HepG2 (cell line): ENCODE results near the gene RAN. TPM values are rescaled to one million over a fixed set of nuclear protein-coding genes. Genes with fewer than 3 reads are reported as not detected.

Experiments
- CC2D1A ChIP-seq: sonication (generic); formaldehyde crosslinking; IDR thresholded peaks from 2 replicates; pipeline ENCODE4 v1.8.1; 2023; ENCODE audit warnings: mild to moderate bottlenecking, missing genetic modification reagents
- CCDC6 ChIP-seq: sonication (generic); formaldehyde crosslinking; IDR thresholded peaks from 2 replicates; pipeline ENCODE4 v1.8.1; 2022; ENCODE audit warnings: mild to moderate bottlenecking, missing genetic modification reagents, moderate library complexity
- EZH2 ChIP-seq: conservative IDR thresholded peaks from 2 replicates; pipeline ENCODE4 v1.6.1; 2012; ENCODE audit warnings: mild to moderate bottlenecking, low read depth, low read length, moderate library complexity
- GLI4 ChIP-seq: sonication (generic); formaldehyde crosslinking; IDR thresholded peaks from 2 replicates; pipeline ENCODE4 v1.5.1; 2020; ENCODE audit warnings: missing genetic modification reagents, mild to moderate bottlenecking, moderate library complexity, borderline replicate concordance
- GTF2F1 ChIP-seq: fragments of 150-350 bp; IDR thresholded peaks from 2 replicates; pipeline ENCODE4 v1.6.1; 2014; ENCODE audit warnings: low read length
- ISX ChIP-seq: sonication (generic); formaldehyde crosslinking; conservative IDR thresholded peaks from 2 replicates; pipeline ENCODE4 v1.5.0; 2020; ENCODE audit warnings: missing genetic modification reagents
- MED1 ChIP-seq: sonication (generic); formaldehyde crosslinking; IDR thresholded peaks from 2 replicates; pipeline ENCODE4 v1.4.0; 2020; ENCODE audit warnings: missing genetic modification reagents
- POLR2AphosphoS2 ChIP-seq: IDR thresholded peaks from 2 replicates; pipeline ENCODE4 v1.6.1; 2011; ENCODE audit warnings: low read depth, low read length, improper control_type of control experiment
- RAD51 ChIP-seq: fragments of 450-650 bp; IDR thresholded peaks from 2 replicates; pipeline ENCODE4 v1.6.1; 2016; ENCODE audit warnings: borderline replicate concordance
- RBM22 ChIP-seq: fragments of 200-400 bp; formaldehyde crosslinking; optimal IDR thresholded peaks from 2 replicates; pipeline ENCODE3; 2017; ENCODE audit warnings: mild to moderate bottlenecking, low read length, moderate library complexity
- REL ChIP-seq: sonication (generic); formaldehyde crosslinking; conservative IDR thresholded peaks from 2 replicates; pipeline ENCODE4 v1.8.0; 2022; ENCODE audit warnings: mild to moderate bottlenecking, missing genetic modification reagents, moderate library complexity
- SAP130 ChIP-seq: IDR thresholded peaks from 2 replicates; pipeline ENCODE4 v1.6.1; 2016; ENCODE audit warnings: low read depth
- SRY ChIP-seq: sonication (generic); formaldehyde crosslinking; IDR thresholded peaks from 2 replicates; pipeline ENCODE4 v1.8.0; 2022; ENCODE audit warnings: mild to moderate bottlenecking, missing genetic modification reagents
- TARDBP ChIP-seq: sonication (generic); formaldehyde crosslinking; IDR thresholded peaks from 2 replicates; pipeline ENCODE4 v1.8.0; 2022; ENCODE audit warnings: mild to moderate bottlenecking, missing genetic modification reagents
- ZBTB1 ChIP-seq: sonication (generic); formaldehyde crosslinking; IDR thresholded peaks from 2 replicates; pipeline ENCODE4 v1.4.0; 2020; ENCODE audit warnings: missing genetic modification reagents, borderline replicate concordance
- ZFP36 ChIP-seq: fragments of 150-350 bp; IDR thresholded peaks from 2 replicates; pipeline ENCODE4 v1.6.1; 2018; ENCODE audit warnings: borderline replicate concordance, low read length, low read depth; ENCODE audit not compliant: partially characterized antibody
- ZNF230 ChIP-seq: sonication (generic); formaldehyde crosslinking; IDR thresholded peaks from 2 replicates; pipeline ENCODE4 v1.4.0; 2020; ENCODE audit warnings: mild to moderate bottlenecking, missing genetic modification reagents
- ZNF256 ChIP-seq: sonication (generic); formaldehyde crosslinking; conservative IDR thresholded peaks from 2 replicates; pipeline ENCODE4 v1.4.0; 2020; ENCODE audit warnings: missing genetic modification reagents
- ZNF263 ChIP-seq: sonication (generic); formaldehyde crosslinking; IDR thresholded peaks from 2 replicates; pipeline ENCODE4 v1.4.0; 2020; ENCODE audit warnings: missing genetic modification reagents
- ZNF891 ChIP-seq: sonication (generic); formaldehyde crosslinking; IDR thresholded peaks from 2 replicates; pipeline ENCODE4 v1.5.0; 2020; ENCODE audit warnings: mild to moderate bottlenecking, missing genetic modification reagents
- polyA plus RNA-seq, 8 experiments: library from polyadenylated mRNA; depleted of rRNA in 3 of 8; stranded (reverse) in 7 of 8; unstranded in 1 of 8; fragments of >200 nt; fragmentation: Illumina TruSeq in 4 of 8; extraction: Trizol in 4 of 8; gene quantifications; 2 replicates each; pipeline versions ENCODE4 v1.2.1 to v1.2.3, GENCODE V29; 2011 to 2016; ENCODE audit warnings: low read depth in 4 of 8, missing spikeins in 1 of 8, mixed read lengths in 1 of 8; ENCODE audit not compliant: insufficient read depth in 1 of 8
- total RNA-seq, 5 experiments: library from RNA; depleted of rRNA; stranded (reverse); fragments of >200 nt; fragmentation: Illumina TruSeq; extraction: Trizol; gene quantifications; 2 replicates each; pipeline ENCODE4 v1.2.3, GENCODE V29; 2016; ENCODE audit warnings: low read depth in 1 of 5
- TF ChIP-seq, protein P1 (sequence below): sonication (generic); formaldehyde crosslinking; IDR thresholded peaks from 2 replicates; pipeline ENCODE4 v1.4.0; 2020; ENCODE audit warnings: missing genetic modification reagents
- TF ChIP-seq, protein P2 (sequence below): sonication (generic); formaldehyde crosslinking; IDR thresholded peaks from 2 replicates; pipeline ENCODE4 v1.4.0; 2020; ENCODE audit warnings: missing genetic modification reagents
- TF ChIP-seq, protein P3 (sequence below): IDR thresholded peaks from 2 replicates; pipeline ENCODE4 v1.6.1; 2016; ENCODE audit warnings: missing biosample characterization, missing genetic modification reagents, low read depth
- TF ChIP-seq, protein P4 (sequence below): sonication (generic); formaldehyde crosslinking; IDR thresholded peaks from 2 replicates; pipeline ENCODE4 v1.8.0; 2022; ENCODE audit warnings: mild to moderate bottlenecking, missing genetic modification reagents

Gene RAN
- total and polyA plus RNA-seq, 2 of the 13 experiments (the other 11 are each of a cell fraction or from before 2014, with no cell fraction given) = 1,335 to 1,630 TPM

DNA sequence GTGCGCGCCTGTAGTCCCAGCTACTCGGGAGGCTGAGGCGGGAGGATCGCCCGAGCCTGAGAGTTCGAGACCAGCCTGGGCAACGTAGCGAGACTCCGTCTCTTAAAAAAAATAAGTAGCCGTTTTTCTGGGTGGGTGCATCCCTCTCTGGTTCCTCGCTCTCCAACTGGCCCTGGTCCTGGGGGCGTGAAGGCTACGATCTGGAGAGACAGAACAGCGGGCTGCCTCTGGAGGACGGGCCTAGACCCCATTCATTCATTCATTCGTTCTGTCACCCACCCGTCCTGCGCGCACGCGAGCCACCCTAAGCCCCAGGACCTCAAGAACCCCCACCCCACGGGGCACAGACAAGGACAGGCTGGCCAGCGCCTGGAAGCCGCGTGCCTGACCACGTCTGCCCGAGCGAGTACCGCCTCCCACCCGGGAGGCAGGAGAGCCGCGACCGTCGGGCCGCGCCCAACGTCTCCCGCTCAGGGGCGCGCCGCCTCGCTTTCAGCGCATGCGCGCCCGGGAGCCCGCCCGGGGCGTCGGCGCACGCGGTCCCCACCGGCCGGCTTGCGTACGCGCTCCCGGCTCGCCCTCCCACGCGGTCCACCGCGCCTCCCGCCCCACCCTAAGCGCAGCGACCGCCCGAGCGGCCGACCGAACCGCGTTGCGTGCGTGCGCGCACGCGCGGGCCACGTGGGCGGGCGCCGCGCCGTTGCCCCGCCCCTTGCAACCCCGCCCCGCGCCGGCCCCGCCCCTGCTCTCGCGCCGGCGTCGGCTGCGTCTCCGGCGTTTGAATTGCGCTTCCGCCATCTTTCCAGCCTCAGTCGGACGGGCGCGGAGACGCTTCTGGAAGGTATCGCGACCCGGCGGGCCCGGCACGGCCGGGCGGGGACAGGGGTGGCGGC, at the start of gene RAN (continued):
- TF ChIP-seq, protein P1, sequence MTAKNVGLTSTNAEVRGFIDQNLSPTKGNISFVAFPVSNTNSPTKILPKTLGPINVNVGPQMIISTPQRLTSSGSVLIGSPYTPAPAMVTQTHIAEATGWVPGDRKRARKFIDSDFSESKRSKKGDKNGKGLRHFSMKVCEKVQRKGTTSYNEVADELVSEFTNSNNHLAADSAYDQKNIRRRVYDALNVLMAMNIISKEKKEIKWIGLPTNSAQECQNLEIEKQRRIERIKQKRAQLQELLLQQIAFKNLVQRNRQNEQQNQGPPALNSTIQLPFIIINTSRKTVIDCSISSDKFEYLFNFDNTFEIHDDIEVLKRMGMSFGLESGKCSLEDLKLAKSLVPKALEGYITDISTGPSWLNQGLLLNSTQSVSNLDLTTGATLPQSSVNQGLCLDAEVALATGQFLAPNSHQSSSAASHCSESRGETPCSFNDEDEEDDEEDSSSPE = peak; percentile 80
- peak; percentile 49; the same call in 1 of the 2 replicates for TF ChIP-seq SAP130 (CRISPR knock-in tag)
- TF ChIP-seq, protein P2, sequence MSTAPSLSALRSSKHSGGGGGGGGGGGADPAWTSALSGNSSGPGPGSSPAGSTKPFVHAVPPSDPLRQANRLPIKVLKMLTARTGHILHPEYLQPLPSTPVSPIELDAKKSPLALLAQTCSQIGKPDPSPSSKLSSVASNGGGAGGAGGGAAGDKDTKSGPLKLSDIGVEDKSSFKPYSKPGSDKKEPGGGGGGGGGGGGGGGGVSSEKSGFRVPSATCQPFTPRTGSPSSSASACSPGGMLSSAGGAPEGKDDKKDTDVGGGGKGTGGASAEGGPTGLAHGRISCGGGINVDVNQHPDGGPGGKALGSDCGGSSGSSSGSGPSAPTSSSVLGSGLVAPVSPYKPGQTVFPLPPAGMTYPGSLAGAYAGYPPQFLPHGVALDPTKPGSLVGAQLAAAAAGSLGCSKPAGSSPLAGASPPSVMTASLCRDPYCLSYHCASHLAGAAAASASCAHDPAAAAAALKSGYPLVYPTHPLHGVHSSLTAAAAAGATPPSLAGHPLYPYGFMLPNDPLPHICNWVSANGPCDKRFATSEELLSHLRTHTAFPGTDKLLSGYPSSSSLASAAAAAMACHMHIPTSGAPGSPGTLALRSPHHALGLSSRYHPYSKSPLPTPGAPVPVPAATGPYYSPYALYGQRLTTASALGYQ (CRISPR knock-in tag) = peak; percentile 35; the same call in 1 of the 2 replicates
- TF ChIP-seq EZH2 = no peak
- TF ChIP-seq RAD51 = no peak
- TF ChIP-seq ISX (CRISPR knock-in tag) = peak; percentile 85; the same call in 1 of the 2 replicates
- TF ChIP-seq CC2D1A (CRISPR knock-in tag) = no peak
- TF ChIP-seq GLI4 (CRISPR knock-in tag) = no peak
- TF ChIP-seq REL (CRISPR knock-in tag) = peak; percentile 82; the same call in 1 of the 2 replicates
- TF ChIP-seq CCDC6 (CRISPR knock-in tag) = peak; percentile 97
- TF ChIP-seq ZNF230 = no peak
- TF ChIP-seq, protein P3, sequence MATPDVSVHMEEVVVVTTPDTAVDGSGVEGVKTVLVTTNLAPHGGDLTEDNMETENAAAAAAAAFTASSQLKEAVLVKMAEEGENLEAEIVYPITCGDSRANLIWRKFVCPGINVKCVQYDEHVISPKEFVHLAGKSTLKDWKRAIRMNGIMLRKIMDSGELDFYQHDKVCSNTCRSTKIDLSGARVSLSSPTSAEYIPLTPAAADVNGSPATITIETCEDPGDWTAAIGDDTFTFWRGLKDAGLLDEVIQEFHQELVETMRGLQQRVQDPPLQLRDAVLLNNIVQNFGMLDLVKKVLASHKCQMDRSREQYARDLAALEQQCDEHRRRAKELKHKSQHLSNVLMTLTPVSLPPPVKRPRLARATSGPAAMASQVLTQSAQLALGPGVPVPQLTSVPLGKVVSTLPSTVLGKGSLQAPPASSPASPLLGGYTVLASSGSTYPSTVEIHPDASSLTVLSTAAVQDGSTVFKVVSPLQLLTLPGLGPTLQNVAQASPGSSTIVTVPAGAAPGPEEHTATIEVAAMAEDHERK (CRISPR knock-in tag) = peak; percentile 50; the same call in 1 of the 2 replicates
- TF ChIP-seq ZFP36 = no peak
- TF ChIP-seq ZNF891 = peak; percentile 48; the same call in 1 of the 2 replicates
- peak; percentile 65 for TF ChIP-seq MED1 (CRISPR knock-in tag)
- peak; percentile 66 for TF ChIP-seq SRY (CRISPR knock-in tag)
- no peak for TF ChIP-seq GTF2F1
- TF ChIP-seq TARDBP (CRISPR knock-in tag) = no peak
- TF ChIP-seq ZBTB1 (CRISPR knock-in tag) = no peak
- TF ChIP-seq, protein P4, sequence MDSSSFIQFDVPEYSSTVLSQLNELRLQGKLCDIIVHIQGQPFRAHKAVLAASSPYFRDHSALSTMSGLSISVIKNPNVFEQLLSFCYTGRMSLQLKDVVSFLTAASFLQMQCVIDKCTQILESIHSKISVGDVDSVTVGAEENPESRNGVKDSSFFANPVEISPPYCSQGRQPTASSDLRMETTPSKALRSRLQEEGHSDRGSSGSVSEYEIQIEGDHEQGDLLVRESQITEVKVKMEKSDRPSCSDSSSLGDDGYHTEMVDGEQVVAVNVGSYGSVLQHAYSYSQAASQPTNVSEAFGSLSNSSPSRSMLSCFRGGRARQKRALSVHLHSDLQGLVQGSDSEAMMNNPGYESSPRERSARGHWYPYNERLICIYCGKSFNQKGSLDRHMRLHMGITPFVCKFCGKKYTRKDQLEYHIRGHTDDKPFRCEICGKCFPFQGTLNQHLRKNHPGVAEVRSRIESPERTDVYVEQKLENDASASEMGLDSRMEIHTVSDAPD (CRISPR knock-in tag) = no peak
- TF ChIP-seq POLR2AphosphoS2 = no peak
- no peak for TF ChIP-seq ZNF256 (CRISPR knock-in tag)
- TF ChIP-seq ZNF263 (CRISPR knock-in tag) = peak; percentile 48; the same call in 1 of the 2 replicates
- no peak for TF ChIP-seq RBM22
